Astrocyte of the spinal cord (primary cell): ENCODE data around the gene TCOF1.

Experiments used
- DNase-seq: peaks from one replicate; pipeline ENCODE4 v3.0.0; 2011; ENCODE audit warnings: low read depth, low spot score
- H3K4me3 ChIP-seq: 2 replicates; pipeline ENCODE4 v1.5.1; 2011; ENCODE audit warnings: low read depth, mild to moderate bottlenecking, low read length, moderate library complexity
- CTCF ChIP-seq: IDR thresholded peaks from 2 replicates; pipeline ENCODE4 v1.5.1; 2012; ENCODE audit warnings: low read depth, mild to moderate bottlenecking, low read length, inconsistent platforms
- in situ Hi-C: cut with HindIII; loops from 2 replicates; pipeline ENCODE4 v1.10.0; 2017; ENCODE audit warnings: low sequenced_read_pairs

The TCOF1 gene

GRCh38 chr5:150329038-150329437, 28.5 kb upstream of the TCOF1 start:
- no peak for DNase-seq
- in situ Hi-C loops = no loop called here
- H3K4me3 ChIP-seq = no peak overlapping the region
- no peak for TF ChIP-seq CTCF

DNA sequence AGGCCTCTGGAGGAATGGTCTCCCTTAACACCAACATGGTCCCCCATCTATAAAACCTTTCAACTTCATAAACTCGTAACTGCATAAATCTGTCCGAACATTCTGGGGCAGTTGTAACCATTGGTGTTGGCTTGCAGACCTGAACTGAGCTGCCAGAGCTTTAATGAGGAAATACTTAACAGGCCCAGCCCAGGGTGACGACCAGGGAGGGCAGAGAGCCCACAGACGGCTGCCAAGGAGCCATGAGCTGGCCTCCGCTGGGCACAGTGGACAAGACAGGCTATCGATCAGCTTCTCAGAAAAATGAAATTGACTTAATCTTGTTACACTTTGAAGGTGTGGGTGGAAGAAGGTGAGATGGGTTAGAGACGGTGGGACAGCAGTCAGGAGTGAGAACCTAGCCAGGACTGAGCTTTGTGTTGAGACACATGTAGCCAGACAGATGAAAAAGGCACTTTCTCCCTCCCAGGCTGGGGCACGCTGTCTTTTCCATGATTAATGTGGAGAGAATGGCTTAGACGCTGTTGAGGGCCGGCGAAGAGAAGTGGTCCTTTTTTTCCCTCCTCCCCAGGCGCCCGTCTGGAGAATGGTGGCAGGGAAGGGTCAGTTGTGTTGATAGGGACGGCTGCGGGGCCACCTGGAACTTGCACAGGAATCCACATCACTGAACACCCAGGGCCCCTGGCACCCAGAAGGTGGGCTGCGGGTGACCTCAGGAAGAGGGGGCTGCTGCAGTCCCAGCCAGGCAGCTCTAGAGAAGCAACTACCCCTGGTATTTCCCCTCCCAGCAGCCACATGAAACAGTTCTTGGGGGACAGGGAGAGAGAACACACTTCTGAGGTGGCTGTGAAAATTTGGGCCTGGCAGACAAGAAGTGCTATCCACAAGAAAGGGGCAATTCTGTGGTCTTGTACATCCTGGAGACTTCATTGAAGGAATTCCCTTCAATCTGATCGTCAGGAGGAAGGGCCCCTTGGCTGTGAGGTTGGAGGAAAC, 27.3 kb upstream of the TCOF1 start:
- in situ Hi-C loops = no loop called here
- TF ChIP-seq CTCF = no peak
- no peak overlapping the region for H3K4me3 ChIP-seq
- DNase-seq = no peak

DNA sequence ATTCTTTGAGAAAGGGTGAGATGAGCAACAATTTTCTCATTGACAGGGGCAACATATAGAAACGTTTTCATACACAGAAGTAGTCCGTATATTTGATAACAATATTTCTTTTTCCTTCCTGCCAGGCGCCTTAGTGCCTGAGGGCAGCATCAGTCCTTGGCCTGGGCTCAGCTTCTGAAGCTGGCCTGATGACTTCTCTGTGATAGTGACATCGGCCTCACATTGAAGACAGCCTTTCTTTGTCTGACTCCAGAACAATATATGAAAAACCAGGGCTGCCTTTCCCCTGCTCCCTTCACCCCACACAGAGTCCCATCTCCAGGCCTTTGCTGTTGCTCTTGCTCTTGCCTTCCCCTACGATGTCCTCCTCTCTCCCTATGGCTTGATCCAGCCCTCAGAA, 24.1 kb upstream of the TCOF1 start:
- TF ChIP-seq CTCF = no peak
- in situ Hi-C loops = no loop called here
- H3K4me3 ChIP-seq = no peak overlapping the region
- DNase-seq = no peak

GRCh38 chr5:150335778-150336177, 21.7 kb upstream of the TCOF1 start:
- no peak for DNase-seq
- in situ Hi-C loops = no loop called here
- H3K4me3 ChIP-seq = no peak overlapping the region
- no peak for TF ChIP-seq CTCF

DNA sequence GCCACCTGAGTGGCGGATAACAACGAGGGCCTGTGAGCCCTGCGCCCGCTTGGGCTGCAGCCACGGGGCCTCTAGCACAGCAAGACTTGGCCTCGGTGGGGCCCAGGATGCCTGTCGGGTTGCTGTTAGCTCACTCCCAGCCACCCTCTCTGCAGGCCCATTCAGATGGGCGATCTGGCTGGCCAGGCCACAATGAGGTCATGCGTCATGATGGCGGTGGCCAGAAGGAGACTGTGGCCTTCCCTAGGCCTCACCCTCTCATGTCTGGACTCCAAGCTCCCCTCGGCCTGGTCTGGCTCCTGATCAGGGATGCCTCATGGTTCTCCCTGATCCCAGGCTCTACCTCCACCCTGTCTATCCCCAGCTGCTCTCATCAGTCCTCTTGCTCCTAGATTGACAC, 19.0 kb upstream of the TCOF1 start:
- no peak overlapping the region for H3K4me3 ChIP-seq
- DNase-seq = no peak
- in situ Hi-C loops = no loop called here
- TF ChIP-seq CTCF = no peak

- no peak for TF ChIP-seq CTCF
- DNase-seq = no peak
- no peak overlapping the region for H3K4me3 ChIP-seq
- in situ Hi-C loops = no loop called here
Observed at GRCh38 chr5:150339165-150339564, 18.3 kb upstream of the TCOF1 start.
